Measurements from ENCODE around the gene ZMIZ1.

GRCh38 chr10:79170993-79171392 lies 102.2 kb downstream of the ZMIZ1 start:
- TF ChIP-seq CTCF (IDR thresholded peaks at IDR 0.05), result no peak
- no peak for TF ChIP-seq POLR2AphosphoS5 (IDR thresholded peaks at IDR 0.05; ENCODE audit: low read depth, low read length)
- TF ChIP-seq SIN3A (IDR thresholded peaks at IDR 0.05; ENCODE audit: borderline replicate concordance, insufficient read depth, low read depth, low read length), result no peak
- TF ChIP-seq, protein P1, sequence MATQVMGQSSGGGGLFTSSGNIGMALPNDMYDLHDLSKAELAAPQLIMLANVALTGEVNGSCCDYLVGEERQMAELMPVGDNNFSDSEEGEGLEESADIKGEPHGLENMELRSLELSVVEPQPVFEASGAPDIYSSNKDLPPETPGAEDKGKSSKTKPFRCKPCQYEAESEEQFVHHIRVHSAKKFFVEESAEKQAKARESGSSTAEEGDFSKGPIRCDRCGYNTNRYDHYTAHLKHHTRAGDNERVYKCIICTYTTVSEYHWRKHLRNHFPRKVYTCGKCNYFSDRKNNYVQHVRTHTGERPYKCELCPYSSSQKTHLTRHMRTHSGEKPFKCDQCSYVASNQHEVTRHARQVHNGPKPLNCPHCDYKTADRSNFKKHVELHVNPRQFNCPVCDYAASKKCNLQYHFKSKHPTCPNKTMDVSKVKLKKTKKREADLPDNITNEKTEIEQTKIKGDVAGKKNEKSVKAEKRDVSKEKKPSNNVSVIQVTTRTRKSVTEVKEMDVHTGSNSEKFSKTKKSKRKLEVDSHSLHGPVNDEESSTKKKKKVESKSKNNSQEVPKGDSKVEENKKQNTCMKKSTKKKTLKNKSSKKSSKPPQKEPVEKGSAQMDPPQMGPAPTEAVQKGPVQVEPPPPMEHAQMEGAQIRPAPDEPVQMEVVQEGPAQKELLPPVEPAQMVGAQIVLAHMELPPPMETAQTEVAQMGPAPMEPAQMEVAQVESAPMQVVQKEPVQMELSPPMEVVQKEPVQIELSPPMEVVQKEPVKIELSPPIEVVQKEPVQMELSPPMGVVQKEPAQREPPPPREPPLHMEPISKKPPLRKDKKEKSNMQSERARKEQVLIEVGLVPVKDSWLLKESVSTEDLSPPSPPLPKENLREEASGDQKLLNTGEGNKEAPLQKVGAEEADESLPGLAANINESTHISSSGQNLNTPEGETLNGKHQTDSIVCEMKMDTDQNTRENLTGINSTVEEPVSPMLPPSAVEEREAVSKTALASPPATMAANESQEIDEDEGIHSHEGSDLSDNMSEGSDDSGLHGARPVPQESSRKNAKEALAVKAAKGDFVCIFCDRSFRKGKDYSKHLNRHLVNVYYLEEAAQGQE (IDR thresholded peaks at IDR 0.05; ENCODE audit: insufficient read depth in 1 of 2, low read depth in 2 of 2, low read length in 1 of 2), result no peak
- no peak for TF ChIP-seq TCF7L2 (IDR thresholded peaks at IDR 0.05; ENCODE audit: low read depth, low read length)
